NCI-H524 (cell line): ENCODE data around the gene CYSLTR2.

Source experiments
- DNase-seq, 2 experiments: peaks; one replicate each; lab custom pipeline; 2025; lab: John Stamatoyannopoulos, UW

The CYSLTR2 gene

GRCh38 chr13:48739386-48739964 lies 85.7 kb downstream of the CYSLTR2 start:
- no peak for DNase-seq

GRCh38 chr13:48741377-48741776 lies 87.6 kb downstream of the CYSLTR2 start:
- DNase-seq: no peak

GRCh38 chr13:48746821-48747220 lies 93.1 kb downstream of the CYSLTR2 start:
- DNase-seq: no peak

- DNase-seq: no peak
Observed at GRCh38 chr13:48748681-48749080, 95.0 kb downstream of the CYSLTR2 start.

- no peak for DNase-seq
Observed at GRCh38 chr13:48749144-48749543, 95.4 kb downstream of the CYSLTR2 start.

- peak; percentile 1 to 17 for DNase-seq
Observed at GRCh38 chr13:48749699-48750473, 96.2 kb downstream of the CYSLTR2 start.

- DNase-seq: no peak
Observed at GRCh38 chr13:48750588-48751383, 97.1 kb downstream of the CYSLTR2 start.

GRCh38 chr13:48760626-48761025 lies 106.9 kb downstream of the CYSLTR2 start:
- DNase-seq: no peak
